WI38 (cell line): Measurements from ENCODE around the gene NRCAM.

Source experiments
- H3K4me3 ChIP-seq: 2 replicates; pipeline ENCODE4 v1.5.1; 2011; ENCODE audit warnings: low read depth, mild to moderate bottlenecking, control low read depth, low read length
- CTCF ChIP-seq: IDR thresholded peaks from 2 replicates; pipeline ENCODE4 v1.5.1; 2012; ENCODE audit warnings: low read depth, mild to moderate bottlenecking, control low read depth, low read length

The NRCAM gene

GRCh38 chr7:108327353-108327752, 128.9 kb downstream of the NRCAM start:
- H3K4me3 ChIP-seq: no peak overlapping the region
- TF ChIP-seq CTCF: no peak

GRCh38 chr7:108326938-108327337, 129.3 kb downstream of the NRCAM start:
- no peak overlapping the region for H3K4me3 ChIP-seq
- TF ChIP-seq CTCF: no peak

GRCh38 chr7:108324053-108325038, 131.9 kb downstream of the NRCAM start:
- TF ChIP-seq CTCF: no peak
- H3K4me3 ChIP-seq: no peak overlapping the region

GRCh38 chr7:108322925-108323832, 133.1 kb downstream of the NRCAM start:
- no peak for TF ChIP-seq CTCF

GRCh38 chr7:108322046-108322445, 134.2 kb downstream of the NRCAM start:
- H3K4me3 ChIP-seq: no peak overlapping the region
- TF ChIP-seq CTCF: no peak

More at GRCh38 chr7:108322925-108323832, 133.1 kb downstream of the NRCAM start:
- H3K4me3 ChIP-seq: no peak overlapping the region

- no peak for TF ChIP-seq CTCF
- H3K4me3 ChIP-seq: no peak overlapping the region
Measured at GRCh38 chr7:108321359-108321758, 134.9 kb downstream of the NRCAM start.
